H1 (cell line): Measurements from ENCODE around the gene FGFRL1. TPM values are rescaled to one million over a fixed set of nuclear protein-coding genes. Genes with fewer than 3 reads are reported as not detected.

Source experiments
- BACH1 ChIP-seq: IDR thresholded peaks from 2 replicates; pipeline ENCODE4 v1.6.1; 2012; ENCODE audit warnings: low read length, improper control_type of control experiment
- NRF1 ChIP-seq: IDR thresholded peaks from 2 replicates; pipeline ENCODE4 v1.6.1; 2011; ENCODE audit warnings: mild to moderate bottlenecking, low read depth, low read length, improper control_type of control experiment
- SIX5 ChIP-seq: IDR thresholded peaks from 2 replicates; pipeline ENCODE4 v1.6.1; 2011; ENCODE audit warnings: mild to moderate bottlenecking, low read depth, low read length
- polyA plus RNA-seq, 7 experiments: library from polyadenylated mRNA; depleted of rRNA in 3 of 7; stranded (reverse) in 5 of 7; unstranded in 2 of 7; fragments of >200 nt in 5 of 7; fragments of 200-250 nt in 2 of 7; gene quantifications; 1 replicate in 5 of 7; 2 replicates in 1 of 7; 4 replicates in 1 of 7; pipeline versions ENCODE4 v1.2.1 to v1.2.3, GENCODE V29; 2011 to 2013; ENCODE audit warnings: missing spikeins in 2 of 7, mixed read lengths in 2 of 7
- total RNA-seq: library from RNA; stranded (reverse); fragmentation: NEBNext Ultra II Directional; extraction: Animal tissue kit (Norgen Biotek cat#: 25700); gene quantifications from 2 replicates; pipeline ENCODE4 v1.2.1, GENCODE V29; 2021

The FGFRL1 gene
- total and polyA plus RNA-seq, 2 of the 8 experiments (the other 6 are each of a cell fraction or from before 2014, with no cell fraction given), result 18.9 to 34.6 TPM

DNA sequence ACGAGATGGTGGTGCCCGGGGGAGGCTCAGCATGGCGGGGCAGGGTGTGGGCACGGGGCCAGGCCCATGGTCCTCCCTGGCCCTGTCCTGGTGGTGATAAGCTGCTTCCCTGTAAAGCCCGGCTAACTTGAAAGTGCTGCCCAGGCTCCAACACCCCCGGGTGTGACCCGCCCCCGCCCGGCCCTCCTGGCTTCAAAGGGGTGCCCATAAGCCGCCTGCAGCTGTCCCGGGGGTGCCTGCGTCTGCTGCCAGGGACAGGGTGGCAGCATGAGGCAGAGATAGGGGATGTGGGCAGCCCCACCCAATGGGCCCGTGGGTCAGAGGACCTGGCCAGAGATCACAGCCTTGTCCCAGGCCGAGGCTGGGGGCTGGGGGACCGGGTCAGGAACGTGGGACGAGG lies 18.1 kb downstream of the FGFRL1 start (continued):
- TF ChIP-seq SIX5 (no peak), NRF1 (no peak), BACH1 (no peak)
- TF ChIP-seq, all 59 proteins: peak for 0
